Vagina (tissue), 2 donors: ENCODE results near the gene SHC1. TPM values are rescaled to one million over a fixed set of nuclear protein-coding genes. Genes with fewer than 3 reads are reported as not detected.

Experiments used
- DNase-seq, 2 donors: peaks; one replicate each; pipeline ENCODE4 v3.0.0-alpha.2; 2017; ENCODE audit errors: extremely low spot score in 2 of 2
- H3K27ac ChIP-seq: fragments of 200-600 bp; sonication (generic); one replicate; pipeline ENCODE4 v1.5.1; 2019
- H3K27me3 ChIP-seq: fragments of 200-600 bp; sonication (generic); one replicate; pipeline ENCODE4 v1.5.1; 2019
- H3K36me3 ChIP-seq, 2 donors: fragments of 200-600 bp; sonication (generic); one replicate each; pipeline ENCODE4 v1.5.1; 2017 to 2019
- H3K4me1 ChIP-seq: fragments of 200-600 bp; sonication (generic); one replicate; pipeline ENCODE4 v1.5.1; 2019
- H3K4me3 ChIP-seq, 2 donors: fragments of 200-600 bp; sonication (generic); 1 replicate in 1 of 2; 2 replicates in 1 of 2; pipeline ENCODE4 v1.5.1; 2016 to 2019
- H3K9me3 ChIP-seq: fragments of 200-600 bp; sonication (generic); one replicate; pipeline ENCODE4 v1.5.1; 2019
- CTCF ChIP-seq, 3 experiments: fragments of 450-650 bp in 2 of 3; fragments of 200-600 bp in 1 of 3; sonication (generic) in 1 of 3; IDR thresholded peaks; one replicate each; pipeline ENCODE4 v1.5.1; 2017 to 2019; ENCODE audit warnings: antibody characterized with exemption in 3 of 3, mild to moderate bottlenecking in 2 of 3, moderate library complexity in 2 of 3
- POLR2A ChIP-seq, 2 donors: fragments of 450-650 bp; IDR thresholded peaks; one replicate each; pipeline ENCODE4 v1.6.1; 2017; ENCODE audit warnings: antibody characterized with exemption in 2 of 2, mild to moderate bottlenecking in 2 of 2, moderate library complexity in 2 of 2
- POLR2AphosphoS5 ChIP-seq, 2 donors: sonication (generic); formaldehyde crosslinking; IDR thresholded peaks; one replicate each; pipeline ENCODE4 v1.9.0; 2017; ENCODE audit warnings: antibody characterized with exemption in 2 of 2, mild to moderate bottlenecking in 2 of 2, low read depth in 1 of 2; ENCODE audit not compliant: insufficient read depth in 1 of 2
- intact Hi-C: fragments of 100-400 bp; cut with DNase I; formaldehyde crosslinking; loops from one replicate; pipeline ENCODE4 v1.15.1; 2023
- total RNA-seq: library from RNA; depleted of rRNA; stranded (reverse); fragments of >200 nt; gene quantifications from one replicate; pipeline ENCODE4 v1.2.3, GENCODE V29; 2016

Gene SHC1
- total RNA-seq, 1 donor from 2014 or later = 110 TPM

DNA sequence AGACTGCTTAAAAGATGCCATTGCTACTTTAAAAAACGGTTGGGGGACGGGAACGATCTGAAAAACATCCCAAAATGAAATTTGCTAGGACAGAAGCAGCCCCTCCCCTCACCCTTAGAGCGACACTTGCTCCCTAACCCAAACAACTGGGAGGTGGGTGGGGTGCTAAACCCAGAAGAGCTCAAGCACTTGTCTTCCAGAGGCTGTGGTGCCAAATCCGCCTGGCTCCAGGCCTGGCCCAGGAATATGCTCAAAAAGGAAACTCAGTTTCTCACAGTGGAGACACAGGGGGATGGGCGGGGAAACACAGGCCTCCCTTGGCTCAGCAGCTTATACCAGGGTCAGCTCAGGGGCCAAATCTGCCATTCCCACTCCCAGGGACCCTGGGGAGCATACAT, 14.0 kb downstream of the SHC1 start:
- Histone ChIP-seq H3K36me3 (peaks cover 0 to 8% of the 10 kb centered on the region in 2 donors), H3K4me1 (peaks cover 66% of the 10 kb centered on the region), H3K27ac (peak overlapping the region; percentile 68), H3K27me3 (no peaks in the 10 kb centered on the region), H3K9me3 (no peaks in the 10 kb centered on the region), H3K4me3 (peak overlapping the region; percentile 51 to 56)
- no peak for TF ChIP-seq POLR2AphosphoS5 (IDR thresholded peaks at IDR 0.05; ENCODE audit: insufficient read depth in 1 of 2, low read depth in 1 of 2)
- no peak for TF ChIP-seq POLR2A (IDR thresholded peaks at IDR 0.05)
- no peak for TF ChIP-seq CTCF (IDR thresholded peaks at IDR 0.05)
- intact Hi-C loops = no loop called here
- no peak for DNase-seq

- Histone ChIP-seq H3K4me3 (peak within 1 kb of the TSS; percentile 51 to 56), H3K36me3 (peaks cover 0 to 12% of the 10 kb centered on the region in 2 donors), H3K27me3 (no peaks in the 10 kb centered on the region), H3K9me3 (no peaks in the 10 kb centered on the region), H3K4me1 (peaks cover 62% of the 10 kb centered on the region), H3K27ac (peak within 1 kb of the TSS; percentile 68)
- DNase-seq = peak in 1 of 2 donors; percentile 97
- intact Hi-C loops = no loop called here
- TF ChIP-seq CTCF (IDR thresholded peaks at IDR 0.05) (peak in 1 of 3 experiments; percentile 2), POLR2AphosphoS5 (IDR thresholded peaks at IDR 0.05; ENCODE audit: insufficient read depth in 1 of 2, low read depth in 1 of 2) (peak; percentile 19 to 95), POLR2A (IDR thresholded peaks at IDR 0.05) (peak in 1 of 2 donors; percentile 2)
These were observed 14.6 kb downstream of the SHC1 start, which contains the start of gene PBXIP1 for GRCh38 chr1:154955718-154956543. PBXIP1 (minus strand) TSS chr1:154956099; CDS start chr1:154953721, 2,378 bp downstream.

DNA sequence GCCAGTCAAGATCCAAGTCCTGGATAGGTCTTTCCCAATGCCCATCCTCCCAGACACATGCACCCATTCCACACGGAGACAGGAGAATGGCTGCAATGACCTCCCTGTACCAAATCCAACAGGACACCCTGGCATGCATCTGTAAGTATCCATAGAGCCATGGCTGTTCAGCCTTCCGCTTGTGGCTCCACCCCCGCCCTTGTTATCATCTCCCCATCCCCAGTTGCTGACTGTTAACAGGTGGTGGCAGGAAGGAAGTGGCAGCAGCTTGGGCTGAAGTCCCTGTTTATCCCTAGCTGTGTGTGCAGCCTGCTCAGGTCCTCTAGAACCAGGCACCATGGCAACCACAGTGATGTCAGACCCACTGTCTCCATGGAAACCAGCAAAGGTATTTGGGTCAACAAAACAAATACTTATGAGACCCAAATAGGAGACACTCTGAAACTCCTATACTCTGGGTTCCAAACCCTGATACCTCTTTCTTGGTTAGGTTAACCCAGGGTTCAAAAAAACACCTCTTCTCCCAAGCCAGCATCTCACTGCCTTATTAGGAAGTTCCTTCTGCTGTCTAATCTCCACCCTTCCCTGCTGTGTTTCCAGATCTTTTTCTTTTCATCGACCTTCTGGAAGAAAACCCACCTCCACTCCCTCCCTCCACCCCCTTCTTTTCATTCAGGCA, 15.4 kb downstream of the SHC1 start:
- DNase-seq = no peak
- intact Hi-C loops = no loop called here

DNA sequence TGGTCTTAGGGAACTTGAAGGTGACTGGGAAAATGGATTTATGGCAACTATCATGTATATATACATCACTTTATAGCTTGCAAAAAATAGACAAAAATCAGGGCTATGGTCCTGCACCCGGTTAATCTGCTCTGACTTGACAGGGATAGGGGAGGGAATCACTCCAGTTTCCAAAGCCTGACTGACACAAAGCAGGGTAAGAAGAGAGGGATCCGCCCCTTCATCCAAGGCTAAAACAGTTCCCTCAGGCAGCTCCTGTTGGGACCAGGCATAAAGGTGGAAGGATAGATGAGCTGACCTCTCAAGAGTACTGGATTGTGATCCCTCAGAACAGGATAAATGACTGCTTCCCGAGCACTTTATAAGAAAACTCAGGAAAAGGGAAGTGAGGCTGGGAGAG, 16.0 kb downstream of the SHC1 start:
- Histone ChIP-seq H3K4me3 (peak overlapping the region; percentile 51 to 56), H3K27me3 (no peaks in the 10 kb centered on the region), H3K27ac (peak overlapping the region; percentile 68), H3K9me3 (no peaks in the 10 kb centered on the region), H3K36me3 (peaks cover 0 to 16% of the 10 kb centered on the region in 2 donors), H3K4me1 (peaks cover 51% of the 10 kb centered on the region)
- TF ChIP-seq POLR2AphosphoS5 (IDR thresholded peaks at IDR 0.05; ENCODE audit: insufficient read depth in 1 of 2, low read depth in 1 of 2) = no peak
- no peak for TF ChIP-seq POLR2A (IDR thresholded peaks at IDR 0.05)
- TF ChIP-seq CTCF (IDR thresholded peaks at IDR 0.05) = no peak
- DNase-seq = no peak
- intact Hi-C loops = no loop called here

More for the DNA sequence above, 15.4 kb downstream of the SHC1 start:
- Histone ChIP-seq H3K4me3 (peak overlapping the region; percentile 51 to 56), H3K9me3 (no peaks in the 10 kb centered on the region), H3K27ac (peak overlapping the region; percentile 68), H3K36me3 (peaks cover 0 to 16% of the 10 kb centered on the region in 2 donors), H3K4me1 (peaks cover 55% of the 10 kb centered on the region), H3K27me3 (no peaks in the 10 kb centered on the region)
- TF ChIP-seq POLR2A (IDR thresholded peaks at IDR 0.05) (no peak), CTCF (IDR thresholded peaks at IDR 0.05) (no peak), POLR2AphosphoS5 (IDR thresholded peaks at IDR 0.05; ENCODE audit: insufficient read depth in 1 of 2, low read depth in 1 of 2) (peak in 1 of 2 donors; percentile 23)
